Skeletal muscle satellite cell (primary cell): Measurements from ENCODE around the gene PSMB7.

ENCODE experiments used
- H3K27me3 ChIP-seq: 2 replicates; pipeline ENCODE4 v1.7.0; 2013; ENCODE audit warnings: low read length; ENCODE audit not compliant: control insufficient read depth, insufficient read depth
- H3K36me3 ChIP-seq: 2 replicates; pipeline ENCODE4 v1.7.0; 2013; ENCODE audit warnings: mild to moderate bottlenecking, control low read depth, low read length; ENCODE audit not compliant: insufficient read depth
- H3K4me1 ChIP-seq: 2 replicates; pipeline ENCODE4 v1.7.0; 2013; ENCODE audit warnings: low read length; ENCODE audit not compliant: control insufficient read depth, insufficient read depth
- H3K4me2 ChIP-seq: 2 replicates; pipeline ENCODE4 v1.7.0; 2013; ENCODE audit warnings: mild to moderate bottlenecking, low read length
- H3K4me3 ChIP-seq: 2 replicates; pipeline ENCODE4 v1.7.0; 2013; ENCODE audit warnings: low read length
- H3K9ac ChIP-seq: 2 replicates; pipeline ENCODE4 v1.7.0; 2013; ENCODE audit warnings: mild to moderate bottlenecking, low read depth, low read length, moderate library complexity
- H3K9me3 ChIP-seq: replicated peaks from 2 replicates; pipeline ENCODE4 v1.7.0; 2013; ENCODE audit warnings: mild to moderate bottlenecking, control low read depth, low read length

PSMB7 gene

GRCh38 chr9:124308606-124309491 lies 106.4 kb downstream of the PSMB7 start:
- Histone ChIP-seq H3K36me3 (peaks cover 72% of the 10 kb centered on the region), H3K4me1 (peaks cover 40% of the 10 kb centered on the region), H3K4me2 (no peak overlapping the region), H3K27me3 (no peaks in the 10 kb centered on the region), H3K4me3 (no peak overlapping the region), H3K9me3 (no peaks in the 10 kb centered on the region), H3K9ac (peak overlapping the region; percentile 27)

GRCh38 chr9:124307379-124308030 lies 107.7 kb downstream of the PSMB7 start:
- H3K9ac ChIP-seq: peak overlapping the region; percentile 38
- no peak overlapping the region for H3K4me3 ChIP-seq
- H3K9me3 ChIP-seq: no peaks in the 10 kb centered on the region
- H3K27me3 ChIP-seq: no peaks in the 10 kb centered on the region
- no peak overlapping the region for H3K4me2 ChIP-seq
- H3K4me1 ChIP-seq: peaks cover 40% of the 10 kb centered on the region
- H3K36me3 ChIP-seq: peaks cover 73% of the 10 kb centered on the region

GRCh38 chr9:124306098-124306735 lies 109.0 kb downstream of the PSMB7 start:
- peak overlapping the region; percentile 5 for H3K4me3 ChIP-seq
- peaks cover 40% of the 10 kb centered on the region for H3K4me1 ChIP-seq
- H3K4me2 ChIP-seq: peak overlapping the region; percentile 19
- H3K36me3 ChIP-seq: peaks cover 72% of the 10 kb centered on the region
- H3K27me3 ChIP-seq: no peaks in the 10 kb centered on the region
- peak overlapping the region; percentile 54 for H3K9ac ChIP-seq
- H3K9me3 ChIP-seq: no peaks in the 10 kb centered on the region

- Histone ChIP-seq H3K9ac (no peak overlapping the region), H3K27me3 (no peaks in the 10 kb centered on the region), H3K9me3 (no peaks in the 10 kb centered on the region), H3K4me2 (no peak overlapping the region), H3K4me1 (peaks cover 46% of the 10 kb centered on the region), H3K36me3 (peaks cover 58% of the 10 kb centered on the region), H3K4me3 (no peak overlapping the region)
Measured at GRCh38 chr9:124304285-124304684, 111.0 kb downstream of the PSMB7 start.

- Histone ChIP-seq H3K36me3 (peaks cover 53% of the 10 kb centered on the region), H3K9ac (no peak overlapping the region), H3K4me3 (no peak overlapping the region), H3K27me3 (no peaks in the 10 kb centered on the region), H3K4me2 (no peak overlapping the region), H3K9me3 (no peaks in the 10 kb centered on the region), H3K4me1 (peaks cover 46% of the 10 kb centered on the region)
Measured at GRCh38 chr9:124303762-124304161, 111.5 kb downstream of the PSMB7 start.
